Psoas muscle (tissue), 8 donors: ENCODE results near the gene NOTUM. TPM values are rescaled to one million over a fixed set of nuclear protein-coding genes. Genes with fewer than 3 reads are reported as not detected.

Experiments
- ATAC-seq, 4 donors: fragments of 200-7000 bp; cut with Tn5 transposase; one replicate each; pipeline ENCODE4 v1.9.1; 2020; ENCODE audit warnings: moderate library complexity in 3 of 4, mild to moderate bottlenecking in 2 of 4
- DNase-seq, 2 donors: peaks; one replicate each; pipeline ENCODE4 v3.0.0-alpha.2; 2020
- H3K27ac ChIP-seq: fragments of 200-600 bp; one replicate; pipeline ENCODE4 v1.8.0; 2022
- H3K27me3 ChIP-seq, 3 donors: fragments of 200-600 bp in 1 of 3; one replicate each; pipeline versions ENCODE4 v1.6.1 to v1.8.0; 2013 to 2022; ENCODE audit warnings: low read length in 2 of 3, mild to moderate bottlenecking in 2 of 3, moderate library complexity in 1 of 3; ENCODE audit not compliant: insufficient read depth in 3 of 3
- H3K36me3 ChIP-seq, 2 donors: fragments of 200-600 bp in 1 of 2; one replicate each; pipeline versions ENCODE4 v1.6.1 to v1.8.0; 2013 to 2022; ENCODE audit warnings: low read depth in 1 of 2, mild to moderate bottlenecking in 1 of 2, moderate library complexity in 1 of 2; ENCODE audit not compliant: insufficient read depth in 1 of 2
- H3K4me1 ChIP-seq: fragments of 200-600 bp; one replicate; pipeline ENCODE4 v1.8.0; 2022
- H3K4me3 ChIP-seq: fragments of 200-600 bp; one replicate; pipeline ENCODE4 v1.8.0; 2022; ENCODE audit warnings: mild to moderate bottlenecking
- H3K9me3 ChIP-seq: fragments of 200-600 bp; one replicate; pipeline ENCODE4 v1.8.0; 2022
- WGBS, 3 donors: extraction: QIAGEN DNeasy Blood & Tissue Kit; methylation state at CpG; one replicate each; pipeline versions ENCODE4 v1.1.6 to v1.1.7; 2013; 5-methylcytosine and 5-hydroxymethylcytosine counted together
- intact Hi-C, 2 donors: fragments of 100-400 bp; cut with DNase I; formaldehyde crosslinking; loops; one replicate each; pipeline versions ENCODE4 v1.11.0 to v1.14.2; 2022
- polyA plus RNA-seq, 3 donors: library from polyadenylated mRNA; stranded (reverse); fragments of 200-250 nt; gene quantifications; one replicate each; pipeline ENCODE4 v1.2.3, GENCODE V29; 2013
- total RNA-seq, 4 donors: library from RNA; stranded (reverse); fragmentation: NEBNext Ultra II Directional in 2 of 4; extraction: Animal tissue kit (Norgen Biotek cat#: 25700) in 2 of 4; gene quantifications; one replicate each; pipeline versions ENCODE4 v1.2.1 to v1.2.4, GENCODE V29; 2021 to 2023
- TF ChIP-seq, protein P1 (sequence below): fragments of 200-600 bp; IDR thresholded peaks from one replicate; pipeline ENCODE4 v1.8.0; 2022; ENCODE audit warnings: antibody characterized with exemption
- donor health status: healthy with polysubstance abuse.
- donor health status: DM: no; HTN: no; CAD: no; lungs with moderate emphysema.
- donor health status: Bipolar disorder and iron deficiency.
- donor health status: healthy.
- donor health status: DM: yes; HTN: yes; CAD: no.
- donor health status: DM: no; HTN: no; CAD: no.
- donor health status: DM: no; HTN: no; CAD: no.
- donor health status: DM: yes; HTN: yes; CAD: no.

NOTUM gene
- total and polyA plus RNA-seq, 7 donors, result 0.25 to 1.9 (median 0.92) TPM

DNA sequence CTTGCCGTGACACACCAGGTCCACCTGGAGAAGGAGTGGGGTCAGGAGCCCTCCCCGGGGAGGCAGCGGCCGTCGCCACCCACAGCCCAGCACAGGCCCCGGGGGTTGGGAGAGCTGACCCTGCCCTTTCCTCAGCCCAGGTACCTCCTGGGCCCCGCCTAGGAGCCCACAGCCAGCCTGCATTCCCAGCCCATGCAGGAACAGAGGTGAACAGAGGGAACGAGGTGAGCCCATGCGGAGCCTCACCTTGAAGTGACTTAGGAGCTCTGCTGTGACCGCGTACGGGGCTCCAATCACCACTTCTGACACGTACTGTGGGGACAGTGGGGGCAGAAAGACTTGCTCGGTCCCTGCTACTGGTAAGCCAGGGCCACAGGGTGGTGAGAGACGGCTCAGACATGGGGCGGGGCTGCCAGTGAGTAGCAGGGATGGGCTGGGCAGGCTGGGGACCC is 55.5 kb downstream of the NOTUM start:
- no peak overlapping the region for H3K27ac ChIP-seq
- no peaks in the 10 kb centered on the region for H3K27me3 ChIP-seq
- WGBS, 3 donors, result 93 to 96% (median 95%) methylated on average over 13 to 16 of the region's 16 CpGs
- peaks cover 22% of the 10 kb centered on the region for H3K4me1 ChIP-seq
- TF ChIP-seq, protein P1, sequence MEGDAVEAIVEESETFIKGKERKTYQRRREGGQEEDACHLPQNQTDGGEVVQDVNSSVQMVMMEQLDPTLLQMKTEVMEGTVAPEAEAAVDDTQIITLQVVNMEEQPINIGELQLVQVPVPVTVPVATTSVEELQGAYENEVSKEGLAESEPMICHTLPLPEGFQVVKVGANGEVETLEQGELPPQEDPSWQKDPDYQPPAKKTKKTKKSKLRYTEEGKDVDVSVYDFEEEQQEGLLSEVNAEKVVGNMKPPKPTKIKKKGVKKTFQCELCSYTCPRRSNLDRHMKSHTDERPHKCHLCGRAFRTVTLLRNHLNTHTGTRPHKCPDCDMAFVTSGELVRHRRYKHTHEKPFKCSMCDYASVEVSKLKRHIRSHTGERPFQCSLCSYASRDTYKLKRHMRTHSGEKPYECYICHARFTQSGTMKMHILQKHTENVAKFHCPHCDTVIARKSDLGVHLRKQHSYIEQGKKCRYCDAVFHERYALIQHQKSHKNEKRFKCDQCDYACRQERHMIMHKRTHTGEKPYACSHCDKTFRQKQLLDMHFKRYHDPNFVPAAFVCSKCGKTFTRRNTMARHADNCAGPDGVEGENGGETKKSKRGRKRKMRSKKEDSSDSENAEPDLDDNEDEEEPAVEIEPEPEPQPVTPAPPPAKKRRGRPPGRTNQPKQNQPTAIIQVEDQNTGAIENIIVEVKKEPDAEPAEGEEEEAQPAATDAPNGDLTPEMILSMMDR, result no peak
- H3K9me3 ChIP-seq, result no peaks in the 10 kb centered on the region
- H3K4me3 ChIP-seq, result no peak overlapping the region
- DNase-seq, result no peak
- no peak for ATAC-seq
- H3K36me3 ChIP-seq, result peaks cover 0 to 32% of the 10 kb centered on the region in 2 donors
- intact Hi-C loops, result no loop called here

DNA sequence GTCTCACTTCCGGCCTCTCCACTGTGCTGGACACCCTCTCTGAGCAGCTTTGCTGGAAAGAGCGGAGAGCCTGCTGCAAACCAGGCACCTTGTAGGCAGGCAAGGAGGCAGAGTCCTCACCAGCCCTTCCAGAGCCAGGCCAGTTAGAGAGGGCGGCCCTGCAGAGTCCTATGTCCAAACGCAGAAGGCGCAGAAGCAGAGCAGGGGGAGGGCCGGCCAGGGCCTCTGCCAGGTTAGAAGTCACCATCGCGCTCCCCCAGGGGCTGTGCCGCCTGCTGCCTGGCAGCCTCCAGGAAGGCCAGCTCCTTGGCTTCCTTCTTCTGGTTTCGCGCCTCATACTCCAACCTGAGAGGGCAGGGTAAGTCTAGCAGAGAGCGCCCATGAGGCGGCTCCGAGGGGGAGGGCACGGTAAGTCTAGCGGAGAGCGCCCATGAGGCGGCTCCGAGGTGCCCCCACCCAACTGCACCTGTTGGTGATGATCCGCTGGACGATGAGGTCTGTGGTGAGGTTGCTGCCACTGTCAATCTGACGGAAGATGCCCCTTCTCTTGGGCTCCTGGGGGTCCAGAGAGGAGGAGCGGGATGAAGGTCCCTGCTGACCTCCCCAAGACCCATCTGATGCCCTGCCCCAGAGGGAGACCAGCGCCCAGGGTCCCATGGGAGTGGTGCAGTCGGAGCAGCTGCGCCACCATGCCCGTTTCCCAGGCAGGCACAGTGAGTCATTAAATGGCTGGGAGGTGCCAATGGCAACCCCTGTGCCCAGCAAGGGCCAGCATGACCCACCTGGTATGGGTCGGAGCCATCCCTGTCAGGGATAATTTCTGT is 56.2 kb downstream of the NOTUM start:
- WGBS, 3 donors, result 84 to 93% (median 87%) methylated on average over 27 to 28 of the region's 28 CpGs
- no peak overlapping the region for H3K27ac ChIP-seq
- TF ChIP-seq, protein P1, result no peak
- no peak for DNase-seq
- ATAC-seq, result no peak
- H3K4me3 ChIP-seq, result no peak overlapping the region
- intact Hi-C loops, result no loop called here
- H3K9me3 ChIP-seq, result no peaks in the 10 kb centered on the region
- H3K36me3 ChIP-seq, result peaks cover 0 to 38% of the 10 kb centered on the region in 2 donors
- H3K27me3 ChIP-seq, result no peaks in the 10 kb centered on the region
- peaks cover 16% of the 10 kb centered on the region for H3K4me1 ChIP-seq

DNA sequence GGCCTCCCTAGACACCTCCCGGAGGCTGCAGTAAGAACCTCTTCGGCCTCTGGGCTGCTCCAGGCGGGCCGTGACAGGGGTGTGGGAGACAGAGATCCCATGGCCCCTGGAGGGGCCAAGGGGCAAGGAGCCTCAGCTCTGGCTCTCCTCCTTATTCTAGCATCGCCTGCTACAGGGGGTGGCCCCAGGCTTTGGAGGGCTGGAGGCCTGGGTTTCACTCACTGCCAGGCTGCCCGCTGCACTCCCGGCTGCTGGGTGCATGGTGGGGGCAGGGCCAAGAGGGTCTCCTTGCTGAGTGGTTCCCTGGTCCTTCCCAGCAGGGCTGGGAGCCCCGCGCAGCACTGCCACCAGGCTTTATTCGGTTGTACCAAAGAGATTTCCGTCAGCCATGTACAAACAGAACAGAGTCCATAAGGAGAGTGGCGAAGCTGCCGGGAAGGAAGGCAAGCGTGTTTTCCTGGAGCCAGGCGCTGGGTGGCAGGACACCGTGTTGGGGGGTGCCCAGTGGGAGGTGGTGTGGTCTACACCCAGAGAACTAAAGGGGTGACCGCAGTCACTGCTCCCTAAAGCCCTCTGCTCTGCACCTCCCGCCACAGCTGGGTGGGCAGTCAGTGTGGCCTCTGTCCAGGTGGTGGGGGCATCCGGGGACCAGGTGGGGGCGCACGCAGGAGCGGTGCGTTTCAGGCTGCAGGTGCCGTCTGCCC is 56.9 kb downstream of the NOTUM start:
- no peak overlapping the region for H3K27ac ChIP-seq
- H3K36me3 ChIP-seq, result peaks cover 0 to 43% of the 10 kb centered on the region in 2 donors
- DNase-seq, result no peak
- TF ChIP-seq, protein P1, result no peak
- H3K9me3 ChIP-seq, result no peaks in the 10 kb centered on the region
- H3K4me1 ChIP-seq, result peaks cover 16% of the 10 kb centered on the region
- H3K4me3 ChIP-seq, result no peak overlapping the region
- intact Hi-C loops, result no loop called here
- no peak for ATAC-seq
- no peaks in the 10 kb centered on the region for H3K27me3 ChIP-seq
- 90 to 96% (median 94%) methylated on average over 24 of the region's 24 CpGs for WGBS, 3 donors

DNA sequence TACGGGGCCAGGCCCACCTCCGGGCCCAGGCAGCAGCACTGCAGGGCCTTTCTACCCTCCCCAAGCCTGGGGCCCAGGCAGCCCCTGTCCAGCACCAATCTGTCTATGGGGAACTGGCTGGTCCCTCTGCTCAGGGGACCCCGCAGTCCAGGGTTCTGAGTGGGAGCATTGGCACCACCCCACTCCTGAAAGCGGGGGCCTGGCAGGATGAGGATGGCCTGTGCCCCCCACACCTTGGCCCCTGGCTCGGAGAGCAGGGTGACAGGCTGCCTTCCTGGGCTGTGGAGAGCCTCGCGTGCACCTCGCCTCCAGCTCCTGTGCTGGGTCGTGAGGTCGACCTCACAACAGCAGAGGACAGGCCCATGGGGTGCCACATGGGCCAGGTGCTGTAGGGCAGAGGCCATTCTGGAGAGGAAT is 57.6 kb downstream of the NOTUM start:
- DNase-seq (no peak), ATAC-seq (no peak)
- 93 to 96% (median 94%) methylated on average over 10 of the region's 10 CpGs for WGBS, 3 donors
- Histone ChIP-seq H3K4me3 (no peak overlapping the region), H3K9me3 (no peaks in the 10 kb centered on the region), H3K36me3 (peaks cover 0 to 46% of the 10 kb centered on the region in 2 donors), H3K4me1 (peaks cover 16% of the 10 kb centered on the region), H3K27ac (no peak overlapping the region), H3K27me3 (no peaks in the 10 kb centered on the region)
- TF ChIP-seq, protein P1, result no peak
- intact Hi-C loops, result no loop called here
